ENCODE data around the gene KAT6B. TPM values are rescaled to one million over a fixed set of nuclear protein-coding genes. Genes with fewer than 3 reads are reported as not detected.

Gene KAT6B
- total and polyA plus RNA-seq, 2 donors (not counting 1 experiment from before 2014, with no cell fraction given), result 8.6 to 111 TPM

DNA sequence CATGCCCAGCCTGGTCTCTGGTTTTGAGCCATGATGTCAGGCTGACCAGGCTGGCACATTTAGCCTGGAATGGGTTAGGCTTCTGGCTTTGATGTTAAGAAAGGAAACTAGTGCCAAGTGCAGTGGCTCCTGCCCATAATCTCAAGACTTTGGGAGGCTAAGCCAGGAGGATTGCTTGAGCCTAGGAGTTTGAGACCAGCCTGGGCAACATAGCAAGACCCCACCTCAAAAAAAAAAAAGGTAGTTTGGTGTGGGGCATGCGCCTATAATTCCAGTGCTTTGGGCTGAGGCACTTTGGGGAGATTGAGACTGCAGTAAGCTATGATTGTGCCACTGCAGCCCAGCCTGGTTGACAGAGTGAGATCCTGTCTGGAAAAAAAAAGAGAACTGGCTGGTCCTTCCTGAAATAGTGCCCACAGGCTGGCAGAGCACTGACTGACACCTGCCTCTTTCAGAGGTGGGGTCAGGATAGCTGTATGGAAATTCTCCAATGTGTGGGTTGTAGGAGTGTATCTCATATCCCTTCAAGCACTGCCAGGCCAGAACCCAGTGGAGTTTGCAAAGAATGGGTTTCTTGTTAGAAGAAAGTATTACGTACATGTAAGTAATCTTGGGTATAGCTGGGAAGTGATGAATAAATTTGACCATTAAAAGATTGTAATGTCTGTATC, 61.3 kb downstream of the KAT6B start:
- peaks cover 71% of the 10 kb centered on the region for H3K79me2 ChIP-seq (ENCODE audit: control insufficient read depth, insufficient read depth, low read length)
- H3K27ac Mint-ChIP-seq, result no peak overlapping the region
- POLR2A ChIA-PET, result no interaction called here
- CTCF ChIA-PET, result interaction anchor here (2.6 kb wide), 1 partner anchor 9 kb away, joined by 10 read pairs; no protein-coding TSS in a partner anchor
- WGBS (ENCODE audit: insufficient coverage), result 100% methylated on average over 1 of the region's 2 CpGs
- intact Hi-C loops (cut with micrococcal nuclease), result no loop called here
- no peak overlapping the region for H3K4me2 ChIP-seq (replicated peaks; ENCODE audit: low read depth, low read length, poor library complexity, severe bottlenecking)
- H3K27ac ChIP-seq (ENCODE audit: low read length in 2 of 2), result no peak overlapping the region
- H3K27me3 ChIP-seq (replicated peaks in 1 of 4; ENCODE audit: control extremely low read depth in 1 of 4, control insufficient read depth in 3 of 4, insufficient read depth in 4 of 4, low read length in 3 of 4), result no peaks in the 10 kb centered on the region
- no peaks in the 10 kb centered on the region for H3K9me3 Mint-ChIP-seq (ENCODE audit: insufficient read depth)
- DNase-seq (no peak), ATAC-seq (ENCODE audit: low read depth) (no peak)
- H3K4me3 Mint-ChIP-seq, result no peak overlapping the region
- peaks cover 36% of the 10 kb centered on the region for H3K4me1 Mint-ChIP-seq
- H3K4me1 ChIP-seq (ENCODE audit: control insufficient read depth in 2 of 2, insufficient read depth in 2 of 2, low read length in 2 of 2), result peaks cover 4 to 5% of the 10 kb centered on the region in 2 donors
- no peak overlapping the region for H3K9ac ChIP-seq (ENCODE audit: low read length)
- H2AFZ ChIP-seq (ENCODE audit: insufficient read depth, low read depth, low read length, poor library complexity, severe bottlenecking), result no peak overlapping the region
- no peak overlapping the region for H3K4me3 ChIP-seq (ENCODE audit: control extremely low read depth in 1 of 5, extremely low read depth in 1 of 5, insufficient read depth in 1 of 5, low read depth in 2 of 5, low read length in 4 of 5)
- H4K20me1 ChIP-seq (ENCODE audit: control insufficient read depth, insufficient read depth, low read length, poor library complexity, severe bottlenecking), result peaks cover 35% of the 10 kb centered on the region
- H3K27me3 Mint-ChIP-seq, result no peaks in the 10 kb centered on the region
- no peaks in the 10 kb centered on the region for H3K9me3 ChIP-seq (ENCODE audit: control extremely low read depth in 1 of 3, control insufficient read depth in 2 of 3, insufficient read depth in 1 of 3, low read length in 2 of 3)
- H3K36me3 ChIP-seq (replicated peaks in 1 of 2; ENCODE audit: control extremely low read depth in 1 of 2, control insufficient read depth in 1 of 2, extremely low read depth in 1 of 2, insufficient read depth in 2 of 2, low read length in 1 of 2), result no peaks in the 10 kb centered on the region
- TF ChIP-seq, protein P1, sequence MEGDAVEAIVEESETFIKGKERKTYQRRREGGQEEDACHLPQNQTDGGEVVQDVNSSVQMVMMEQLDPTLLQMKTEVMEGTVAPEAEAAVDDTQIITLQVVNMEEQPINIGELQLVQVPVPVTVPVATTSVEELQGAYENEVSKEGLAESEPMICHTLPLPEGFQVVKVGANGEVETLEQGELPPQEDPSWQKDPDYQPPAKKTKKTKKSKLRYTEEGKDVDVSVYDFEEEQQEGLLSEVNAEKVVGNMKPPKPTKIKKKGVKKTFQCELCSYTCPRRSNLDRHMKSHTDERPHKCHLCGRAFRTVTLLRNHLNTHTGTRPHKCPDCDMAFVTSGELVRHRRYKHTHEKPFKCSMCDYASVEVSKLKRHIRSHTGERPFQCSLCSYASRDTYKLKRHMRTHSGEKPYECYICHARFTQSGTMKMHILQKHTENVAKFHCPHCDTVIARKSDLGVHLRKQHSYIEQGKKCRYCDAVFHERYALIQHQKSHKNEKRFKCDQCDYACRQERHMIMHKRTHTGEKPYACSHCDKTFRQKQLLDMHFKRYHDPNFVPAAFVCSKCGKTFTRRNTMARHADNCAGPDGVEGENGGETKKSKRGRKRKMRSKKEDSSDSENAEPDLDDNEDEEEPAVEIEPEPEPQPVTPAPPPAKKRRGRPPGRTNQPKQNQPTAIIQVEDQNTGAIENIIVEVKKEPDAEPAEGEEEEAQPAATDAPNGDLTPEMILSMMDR (IDR thresholded peaks at IDR 0.05), result no peak
- no peak for TF ChIP-seq EZH2 (IDR thresholded peaks at IDR 0.05; ENCODE audit: borderline replicate concordance, insufficient read depth, low read depth, low read length, poor library complexity, severe bottlenecking)

DNA sequence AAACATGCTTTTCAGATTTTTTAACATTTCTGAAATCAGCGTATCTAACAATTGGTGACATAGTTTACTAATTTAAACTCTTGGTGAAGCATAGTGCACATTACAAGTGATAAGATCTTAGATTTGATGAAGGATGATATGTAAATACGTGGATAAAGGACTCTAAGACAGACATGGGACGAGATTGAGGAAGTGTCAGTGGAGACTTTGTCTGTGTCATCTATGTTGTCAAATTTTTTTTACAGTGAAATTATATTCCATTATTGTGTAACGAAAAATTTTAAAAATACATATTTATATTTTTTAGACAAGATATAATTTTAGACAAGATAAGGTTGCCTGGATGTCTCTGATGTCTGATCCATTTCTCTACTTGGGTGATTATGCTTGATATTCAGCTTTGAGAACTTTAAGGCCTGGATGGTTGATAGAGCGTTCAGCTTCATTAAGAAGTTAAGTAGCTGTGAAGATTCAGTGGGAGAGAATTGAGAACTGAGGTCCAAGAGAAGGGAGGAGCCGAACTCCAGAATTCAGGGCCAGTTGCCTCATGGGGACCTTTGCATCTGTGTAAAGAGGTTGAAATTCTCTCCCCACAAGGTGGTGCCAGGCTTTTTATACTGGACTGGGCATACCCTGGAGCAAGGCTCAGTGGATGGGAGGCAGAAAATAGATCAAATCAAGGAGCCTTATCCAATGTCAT, 62.7 kb downstream of the KAT6B start:
- H3K27me3 Mint-ChIP-seq, result no peaks in the 10 kb centered on the region
- POLR2A ChIA-PET, result interaction anchor here (0.7 kb wide), 3 partner anchors 58 to 1159 kb away, joined by 3 to 4 read pairs (median 3); no protein-coding TSS in a partner anchor

More for the DNA sequence above, 62.7 kb downstream of the KAT6B start:
- Histone ChIP-seq H3K27ac (ENCODE audit: low read length in 2 of 2) (no peak overlapping the region), H3K4me2 (replicated peaks; ENCODE audit: low read depth, low read length, poor library complexity, severe bottlenecking) (no peak overlapping the region), H3K27me3 (replicated peaks in 1 of 4; ENCODE audit: control extremely low read depth in 1 of 4, control insufficient read depth in 3 of 4, insufficient read depth in 4 of 4, low read length in 3 of 4) (no peaks in the 10 kb centered on the region), H4K20me1 (ENCODE audit: control insufficient read depth, insufficient read depth, low read length, poor library complexity, severe bottlenecking) (peaks cover 38% of the 10 kb centered on the region), H3K36me3 (replicated peaks in 1 of 2; ENCODE audit: control extremely low read depth in 1 of 2, control insufficient read depth in 1 of 2, extremely low read depth in 1 of 2, insufficient read depth in 2 of 2, low read length in 1 of 2) (no peaks in the 10 kb centered on the region), H3K79me2 (ENCODE audit: control insufficient read depth, insufficient read depth, low read length) (peaks cover 75% of the 10 kb centered on the region), H3K4me3 (ENCODE audit: control extremely low read depth in 1 of 5, extremely low read depth in 1 of 5, insufficient read depth in 1 of 5, low read depth in 2 of 5, low read length in 4 of 5) (no peak overlapping the region), H3K9me3 (ENCODE audit: control extremely low read depth in 1 of 3, control insufficient read depth in 2 of 3, insufficient read depth in 1 of 3, low read length in 2 of 3) (no peaks in the 10 kb centered on the region), H3K4me1 (ENCODE audit: control insufficient read depth in 2 of 2, insufficient read depth in 2 of 2, low read length in 2 of 2) (peaks cover 4 to 5% of the 10 kb centered on the region in 2 donors), H3K9ac (ENCODE audit: low read length) (no peak overlapping the region), H2AFZ (ENCODE audit: insufficient read depth, low read depth, low read length, poor library complexity, severe bottlenecking) (no peak overlapping the region)
- Mint-ChIP-seq H3K4me3 (no peak overlapping the region), H3K9me3 (ENCODE audit: insufficient read depth) (no peaks in the 10 kb centered on the region), H3K4me1 (peaks cover 32% of the 10 kb centered on the region), H3K27ac (no peak overlapping the region)
- no peak for TF ChIP-seq EZH2 (IDR thresholded peaks at IDR 0.05; ENCODE audit: borderline replicate concordance, insufficient read depth, low read depth, low read length, poor library complexity, severe bottlenecking)
- TF ChIP-seq, protein P1 (IDR thresholded peaks at IDR 0.05), result no peak
- 58% methylated on average over 3 of the region's 6 CpGs for WGBS (ENCODE audit: insufficient coverage)
- ATAC-seq (ENCODE audit: low read depth) (no peak), DNase-seq (no peak)
- intact Hi-C loops (cut with micrococcal nuclease), result no loop called here
- CTCF ChIA-PET, result interaction anchor here (2.6 kb wide), 1 partner anchor 10 kb away, joined by 10 read pairs; no protein-coding TSS in a partner anchor
